Neural progenitor cell (in vitro differentiated cells): Measurements from ENCODE around the gene TEX19. TPM values are rescaled to one million over a fixed set of nuclear protein-coding genes. Genes with fewer than 3 reads are reported as not detected.
A peak's percentile ranks its signal among the peaks of the same experiment; 100 is the strongest.

Experiments
- DNase-seq: peaks from one replicate; pipeline ENCODE4 v3.0.0-alpha.2; 2016; ENCODE audit warnings: low spot score
- H2AFZ ChIP-seq: fragments of 200-600 bp; sonication (generic); replicated peaks from 2 replicates; pipeline ENCODE4 v1.6.1; 2016; ENCODE audit warnings: antibody characterized with exemption
- H3F3A ChIP-seq: fragments of 200-600 bp; sonication (generic); 2 replicates; pipeline ENCODE4 v1.6.1; 2016; ENCODE audit warnings: antibody characterized with exemption, low read depth
- H3K27ac ChIP-seq: fragments of 200-600 bp; sonication (generic); 2 replicates; pipeline ENCODE4 v1.5.1; 2016; ENCODE audit warnings: mild to moderate bottlenecking
- H3K27me3 ChIP-seq: fragments of 200-600 bp; sonication (generic); 2 replicates; pipeline ENCODE4 v1.6.1; 2016; ENCODE audit warnings: mild to moderate bottlenecking, moderate library complexity
- H3K36me3 ChIP-seq: fragments of 200-600 bp; sonication (generic); 2 replicates; pipeline ENCODE4 v1.5.1; 2016
- H3K4me1 ChIP-seq: fragments of 200-600 bp; sonication (generic); 2 replicates; pipeline ENCODE4 v1.6.1; 2016; ENCODE audit warnings: mixed run types
- H3K4me2 ChIP-seq: fragments of 200-600 bp; sonication (generic); 2 replicates; pipeline ENCODE4 v1.6.1; 2016
- H3K4me3 ChIP-seq: fragments of 200-600 bp; sonication (generic); 2 replicates; pipeline ENCODE4 v1.5.1; 2016
- H3K79me2 ChIP-seq: fragments of 200-600 bp; sonication (generic); 2 replicates; pipeline ENCODE4 v1.6.1; 2016; ENCODE audit warnings: low read depth
- H3K9ac ChIP-seq: fragments of 200-600 bp; sonication (generic); 2 replicates; pipeline ENCODE4 v1.6.1; 2016
- H3K9me3 ChIP-seq: fragments of 200-600 bp; sonication (generic); 2 replicates; pipeline ENCODE4 v1.5.1; 2016; ENCODE audit warnings: low read depth
- H4K20me1 ChIP-seq: fragments of 200-600 bp; sonication (generic); 2 replicates; pipeline ENCODE4 v1.6.1; 2016; ENCODE audit warnings: low read depth
- H3K27ac Mint-ChIP-seq: 3 replicates; pipeline ENCODE4 v1.8.0; 2021; ENCODE audit warnings: mixed read lengths
- H3K27me3 Mint-ChIP-seq: 2 replicates; pipeline ENCODE4 v1.8.0; 2022; ENCODE audit warnings: low read depth, mild to moderate bottlenecking, inconsistent platforms, moderate library complexity, mixed read lengths; ENCODE audit not compliant: insufficient read depth
- H3K36me3 Mint-ChIP-seq: 3 replicates; pipeline ENCODE4 v1.8.0; 2021; ENCODE audit warnings: mixed read lengths
- H3K4me1 Mint-ChIP-seq: 3 replicates; pipeline ENCODE4 v1.8.0; 2021; ENCODE audit warnings: mixed read lengths
- H3K4me3 Mint-ChIP-seq: 3 replicates; pipeline ENCODE4 v1.8.0; 2021; ENCODE audit warnings: mild to moderate bottlenecking, moderate library complexity, mixed read lengths
- H3K9me3 Mint-ChIP-seq: 3 replicates; pipeline ENCODE4 v1.8.0; 2020; ENCODE audit warnings: mixed read lengths
- EZH2 ChIP-seq: fragments of 200-600 bp; sonication (generic); IDR thresholded peaks from 2 replicates; pipeline ENCODE4 v1.6.1; 2017; ENCODE audit warnings: antibody characterized with exemption, mild to moderate bottlenecking, moderate library complexity
- EZH2phosphoT487 ChIP-seq: fragments of 200-600 bp; sonication (generic); IDR thresholded peaks from 2 replicates; pipeline ENCODE4 v1.6.1; 2017; ENCODE audit warnings: antibody characterized with exemption
- total RNA-seq: library from RNA; depleted of rRNA; stranded (reverse); fragments of >200 nt; gene quantifications from 2 replicates; pipeline ENCODE4 v1.2.3, GENCODE V29; 2015; ENCODE audit warnings: low replicate concordance
- TF ChIP-seq, protein P1 (sequence below): fragments of 200-600 bp; sonication (generic); IDR thresholded peaks from 2 replicates; pipeline ENCODE4 v1.5.1; 2017; ENCODE audit warnings: antibody characterized with exemption, mild to moderate bottlenecking

TEX19 gene
- total RNA-seq, 1 donor from 2014 or later: not detected

- Histone ChIP-seq H2AFZ (no peak overlapping the region), H3K4me2 (no peak overlapping the region), H3K4me1 (peaks cover 28% of the 10 kb centered on the region), H3K4me3 (no peak overlapping the region), H3K27ac (no peak overlapping the region), H3F3A (peaks cover 25% of the 10 kb centered on the region), H3K9ac (no peak overlapping the region), H3K79me2 (no peaks in the 10 kb centered on the region), H3K36me3 (no peaks in the 10 kb centered on the region), H3K27me3 (peaks cover 47% of the 10 kb centered on the region), H4K20me1 (no peaks in the 10 kb centered on the region), H3K9me3 (no peaks in the 10 kb centered on the region)
- peak overlapping the region; percentile 50 for H3K4me3 Mint-ChIP-seq
- peaks cover 3% of the 10 kb centered on the region for H3K9me3 Mint-ChIP-seq
- peaks cover 6% of the 10 kb centered on the region for H3K27me3 Mint-ChIP-seq
- TF ChIP-seq, protein P1, sequence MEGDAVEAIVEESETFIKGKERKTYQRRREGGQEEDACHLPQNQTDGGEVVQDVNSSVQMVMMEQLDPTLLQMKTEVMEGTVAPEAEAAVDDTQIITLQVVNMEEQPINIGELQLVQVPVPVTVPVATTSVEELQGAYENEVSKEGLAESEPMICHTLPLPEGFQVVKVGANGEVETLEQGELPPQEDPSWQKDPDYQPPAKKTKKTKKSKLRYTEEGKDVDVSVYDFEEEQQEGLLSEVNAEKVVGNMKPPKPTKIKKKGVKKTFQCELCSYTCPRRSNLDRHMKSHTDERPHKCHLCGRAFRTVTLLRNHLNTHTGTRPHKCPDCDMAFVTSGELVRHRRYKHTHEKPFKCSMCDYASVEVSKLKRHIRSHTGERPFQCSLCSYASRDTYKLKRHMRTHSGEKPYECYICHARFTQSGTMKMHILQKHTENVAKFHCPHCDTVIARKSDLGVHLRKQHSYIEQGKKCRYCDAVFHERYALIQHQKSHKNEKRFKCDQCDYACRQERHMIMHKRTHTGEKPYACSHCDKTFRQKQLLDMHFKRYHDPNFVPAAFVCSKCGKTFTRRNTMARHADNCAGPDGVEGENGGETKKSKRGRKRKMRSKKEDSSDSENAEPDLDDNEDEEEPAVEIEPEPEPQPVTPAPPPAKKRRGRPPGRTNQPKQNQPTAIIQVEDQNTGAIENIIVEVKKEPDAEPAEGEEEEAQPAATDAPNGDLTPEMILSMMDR: no peak
- TF ChIP-seq EZH2 (no peak), EZH2phosphoT487 (no peak)
- no peak for DNase-seq
- peaks cover 43% of the 10 kb centered on the region for H3K4me1 Mint-ChIP-seq
- no peaks in the 10 kb centered on the region for H3K36me3 Mint-ChIP-seq
- no peak overlapping the region for H3K27ac Mint-ChIP-seq
Observed at GRCh38 chr17:82369211-82369610, 10.2 kb downstream of the TEX19 start.

GRCh38 chr17:82370471-82371332, 11.7 kb downstream of the TEX19 start:
- H3K4me3 Mint-ChIP-seq: peak overlapping the region; percentile 71
- Histone ChIP-seq H3K9me3 (no peaks in the 10 kb centered on the region), H3K4me3 (peak overlapping the region; percentile 48), H3K36me3 (no peaks in the 10 kb centered on the region), H2AFZ (peak overlapping the region; percentile 65), H3K27ac (no peak overlapping the region), H3F3A (peaks cover 22% of the 10 kb centered on the region), H3K9ac (no peak overlapping the region), H4K20me1 (no peaks in the 10 kb centered on the region), H3K4me1 (peaks cover 21% of the 10 kb centered on the region), H3K4me2 (peak overlapping the region; percentile 94), H3K79me2 (no peaks in the 10 kb centered on the region), H3K27me3 (peaks cover 47% of the 10 kb centered on the region)
- no peak overlapping the region for H3K27ac Mint-ChIP-seq
- H3K27me3 Mint-ChIP-seq: peaks cover 6% of the 10 kb centered on the region
- H3K9me3 Mint-ChIP-seq: peaks cover 3% of the 10 kb centered on the region
- TF ChIP-seq EZH2phosphoT487: no peak
- no peak for TF ChIP-seq EZH2
- TF ChIP-seq, protein P1: no peak
- no peak for DNase-seq
- peaks cover 37% of the 10 kb centered on the region for H3K4me1 Mint-ChIP-seq
- H3K36me3 Mint-ChIP-seq: no peaks in the 10 kb centered on the region

- H3K9me3 ChIP-seq: no peaks in the 10 kb centered on the region
- H3K79me2 ChIP-seq: no peaks in the 10 kb centered on the region
- no peak within 1 kb of the TSS for H3K27ac ChIP-seq
- H3K27ac Mint-ChIP-seq: no peak within 1 kb of the TSS
- peaks cover 6% of the 10 kb centered on the region for H3K27me3 Mint-ChIP-seq
- H3K4me1 Mint-ChIP-seq: peaks cover 41% of the 10 kb centered on the region
- peak within 1 kb of the TSS; percentile 48 for H3K4me3 ChIP-seq
- H3K9ac ChIP-seq: no peak within 1 kb of the TSS
- no peaks in the 10 kb centered on the region for H3K36me3 ChIP-seq
- peaks cover 47% of the 10 kb centered on the region for H3K27me3 ChIP-seq
- peaks cover 22% of the 10 kb centered on the region for H3F3A ChIP-seq
- peaks cover 15% of the 10 kb centered on the region for H3K4me1 ChIP-seq
- peak; percentile 81 for DNase-seq
- no peaks in the 10 kb centered on the region for H4K20me1 ChIP-seq
- H3K36me3 Mint-ChIP-seq: no peaks in the 10 kb centered on the region
- TF ChIP-seq, protein P1: no peak
- TF ChIP-seq EZH2: peak; percentile 67
- TF ChIP-seq EZH2phosphoT487: peak; percentile 51
- H3K4me2 ChIP-seq: peak within 1 kb of the TSS; percentile 94
- peaks cover 3% of the 10 kb centered on the region for H3K9me3 Mint-ChIP-seq
- peak within 1 kb of the TSS; percentile 79 for H3K4me3 Mint-ChIP-seq
- H2AFZ ChIP-seq: peak within 1 kb of the TSS; percentile 65
Observed at GRCh38 chr17:82371333-82372248, 12.5 kb downstream of the TEX19 start, which contains the start of gene UTS2R. UTS2R (plus strand) TSS chr17:82371765; CDS start chr17:82374325, 2,560 bp downstream.
